Breast epithelium (tissue), 3 donors: ENCODE measurements around the gene PARD3B.

ENCODE experiments used
- CTCF ChIP-seq, 3 donors: fragments of 450-650 bp; IDR thresholded peaks; one replicate each; pipeline ENCODE4 v1.5.1; 2016 to 2017; ENCODE audit warnings: antibody characterized with exemption in 3 of 3, mild to moderate bottlenecking in 3 of 3, moderate library complexity in 3 of 3
- POLR2AphosphoS5 ChIP-seq, 3 donors: sonication (generic); formaldehyde crosslinking; IDR thresholded peaks; one replicate each; pipeline ENCODE4 v1.6.1; 2017; ENCODE audit warnings: antibody characterized with exemption in 3 of 3

DNA sequence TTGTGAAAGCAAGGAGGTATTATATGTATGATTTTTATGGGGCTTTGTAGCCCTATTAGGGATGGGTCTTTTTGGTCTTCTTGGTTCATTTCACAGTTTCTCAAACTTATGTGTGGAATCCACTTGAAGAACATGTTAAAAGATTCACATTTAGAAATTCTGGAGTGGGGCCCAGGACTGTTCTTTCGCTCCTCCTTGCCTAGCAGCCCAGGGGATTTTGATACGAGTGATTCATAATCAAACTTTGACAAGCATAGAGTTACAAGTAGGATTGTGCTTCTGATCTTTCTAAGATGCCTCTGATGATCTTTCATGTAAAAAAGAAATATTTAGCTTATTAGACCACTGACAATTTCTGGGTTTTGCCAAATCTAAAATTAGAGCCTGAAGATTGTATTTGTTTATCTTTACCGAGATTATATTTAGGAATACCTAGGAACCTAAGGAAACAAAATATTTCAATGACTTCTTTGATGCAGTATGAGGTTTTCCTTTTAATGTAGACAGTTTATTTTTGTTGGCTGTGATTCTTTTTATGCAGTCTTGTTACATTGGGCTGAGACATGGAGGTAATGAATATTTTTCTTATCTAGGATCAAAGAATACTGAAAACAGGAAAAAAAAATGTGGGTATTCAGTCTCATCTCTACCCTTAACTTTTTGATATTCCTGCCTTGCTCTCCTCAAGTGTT is 324.0 kb downstream of the PARD3B start:
- TF ChIP-seq POLR2AphosphoS5 (IDR thresholded peaks at IDR 0.05): no peak
- TF ChIP-seq CTCF (IDR thresholded peaks at IDR 0.05): no peak
